Fibroblast of mammary gland (primary cell): ENCODE results near the gene CIAPIN1.

Experiments used
- DNase-seq: peaks from one replicate; pipeline ENCODE4 v3.0.0-alpha.2; 2010; ENCODE audit warnings: low read depth
- H3K4me3 ChIP-seq: 2 replicates; pipeline ENCODE4 v1.5.1; 2011; ENCODE audit warnings: low read depth, mild to moderate bottlenecking, low read length, moderate library complexity; ENCODE audit not compliant: control insufficient read depth
- TF ChIP-seq, protein P1 (sequence below): conservative IDR thresholded peaks from 2 replicates; pipeline ENCODE4 v1.5.1; 2011; ENCODE audit warnings: low read depth, low read length, inconsistent platforms; ENCODE audit not compliant: control insufficient read depth, insufficient read depth

CIAPIN1 gene

DNA sequence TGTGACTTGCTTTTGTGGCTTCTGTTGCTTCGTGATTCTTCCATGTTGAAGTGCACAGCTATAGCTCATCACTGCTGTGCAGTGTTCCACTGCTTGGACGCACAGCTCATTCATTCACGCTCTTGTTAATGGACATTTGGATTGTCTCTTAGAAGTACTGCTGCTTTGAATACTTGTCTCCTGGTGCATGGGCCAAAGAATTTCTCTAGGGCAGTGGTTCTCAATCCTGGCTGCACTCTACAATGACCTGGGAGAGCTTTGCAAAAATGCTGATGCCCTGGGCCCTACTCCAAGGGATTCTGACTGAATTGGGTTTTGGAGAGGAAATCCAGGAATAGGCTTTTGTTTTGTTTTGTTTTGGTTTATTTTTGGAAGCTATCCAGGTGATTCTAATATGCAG, 22.6 kb downstream of the CIAPIN1 start:
- TF ChIP-seq, protein P1, sequence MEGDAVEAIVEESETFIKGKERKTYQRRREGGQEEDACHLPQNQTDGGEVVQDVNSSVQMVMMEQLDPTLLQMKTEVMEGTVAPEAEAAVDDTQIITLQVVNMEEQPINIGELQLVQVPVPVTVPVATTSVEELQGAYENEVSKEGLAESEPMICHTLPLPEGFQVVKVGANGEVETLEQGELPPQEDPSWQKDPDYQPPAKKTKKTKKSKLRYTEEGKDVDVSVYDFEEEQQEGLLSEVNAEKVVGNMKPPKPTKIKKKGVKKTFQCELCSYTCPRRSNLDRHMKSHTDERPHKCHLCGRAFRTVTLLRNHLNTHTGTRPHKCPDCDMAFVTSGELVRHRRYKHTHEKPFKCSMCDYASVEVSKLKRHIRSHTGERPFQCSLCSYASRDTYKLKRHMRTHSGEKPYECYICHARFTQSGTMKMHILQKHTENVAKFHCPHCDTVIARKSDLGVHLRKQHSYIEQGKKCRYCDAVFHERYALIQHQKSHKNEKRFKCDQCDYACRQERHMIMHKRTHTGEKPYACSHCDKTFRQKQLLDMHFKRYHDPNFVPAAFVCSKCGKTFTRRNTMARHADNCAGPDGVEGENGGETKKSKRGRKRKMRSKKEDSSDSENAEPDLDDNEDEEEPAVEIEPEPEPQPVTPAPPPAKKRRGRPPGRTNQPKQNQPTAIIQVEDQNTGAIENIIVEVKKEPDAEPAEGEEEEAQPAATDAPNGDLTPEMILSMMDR: no peak
- H3K4me3 ChIP-seq: no peak overlapping the region
- no peak for DNase-seq

DNA sequence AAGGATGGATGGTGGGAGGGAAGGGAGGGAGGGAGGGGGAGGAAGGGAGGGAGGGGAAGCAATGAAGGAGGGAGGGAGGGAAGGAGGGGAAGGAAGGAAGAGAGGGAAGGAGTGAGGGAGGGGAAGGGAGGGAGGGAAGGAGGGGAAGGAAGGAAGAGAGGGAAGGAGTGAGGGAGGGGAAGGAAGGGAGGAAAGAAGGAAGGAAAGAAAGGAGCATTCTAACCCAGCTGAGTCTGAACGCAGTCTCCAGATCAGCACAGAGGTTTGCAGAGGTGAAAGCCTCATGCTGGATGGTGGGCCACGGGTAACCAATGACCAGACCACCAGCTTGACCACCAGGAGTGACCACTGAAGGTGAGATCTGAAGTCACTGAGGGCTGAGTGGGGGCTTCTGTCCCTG, 24.0 kb downstream of the CIAPIN1 start:
- no peak for DNase-seq
- TF ChIP-seq, protein P1: no peak
- H3K4me3 ChIP-seq: no peak overlapping the region

DNA sequence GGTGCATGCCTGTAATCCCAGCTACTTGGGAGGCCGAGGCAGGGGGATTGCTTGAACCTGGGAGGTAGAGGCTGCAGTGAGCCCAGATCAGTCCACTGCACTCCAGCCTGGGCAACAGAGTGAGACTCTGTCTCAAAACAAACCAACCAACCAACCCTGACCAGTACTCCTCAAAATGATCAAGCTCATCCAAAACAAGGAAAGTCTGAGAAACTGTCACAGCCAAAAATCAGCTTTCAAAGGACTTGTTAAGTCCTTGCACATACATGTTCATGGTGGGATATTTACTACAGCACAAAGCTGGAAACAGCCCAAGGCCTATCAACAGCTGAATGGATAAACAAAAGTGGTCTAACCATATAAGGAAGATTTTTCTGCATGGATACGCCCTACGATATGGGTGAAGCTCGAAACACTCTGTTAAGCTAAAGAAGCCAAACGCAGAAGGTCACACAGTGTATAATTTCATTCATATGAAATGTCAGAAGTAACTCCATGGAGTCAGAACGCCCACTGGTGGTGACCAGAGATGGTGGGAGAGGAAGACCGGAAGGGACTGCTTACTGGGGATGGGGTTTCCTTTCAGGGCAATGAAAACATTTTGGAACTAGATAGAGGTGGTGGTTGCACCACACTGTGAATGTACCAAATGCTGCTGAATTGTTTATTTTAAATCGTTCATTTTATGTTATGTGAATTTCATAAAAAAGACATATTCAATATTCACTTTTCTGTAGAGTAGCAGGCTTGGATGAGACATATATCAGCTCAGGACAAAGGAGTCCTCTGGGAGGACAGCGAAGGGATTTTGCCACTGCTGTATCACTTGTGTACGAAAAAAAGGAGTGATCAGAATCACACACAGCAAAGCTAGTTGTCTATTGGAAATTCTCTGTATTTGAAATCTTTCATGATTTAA, 24.9 kb downstream of the CIAPIN1 start:
- TF ChIP-seq, protein P1: peak; percentile 90
- no peak overlapping the region for H3K4me3 ChIP-seq
- peak; percentile 65 for DNase-seq

DNA sequence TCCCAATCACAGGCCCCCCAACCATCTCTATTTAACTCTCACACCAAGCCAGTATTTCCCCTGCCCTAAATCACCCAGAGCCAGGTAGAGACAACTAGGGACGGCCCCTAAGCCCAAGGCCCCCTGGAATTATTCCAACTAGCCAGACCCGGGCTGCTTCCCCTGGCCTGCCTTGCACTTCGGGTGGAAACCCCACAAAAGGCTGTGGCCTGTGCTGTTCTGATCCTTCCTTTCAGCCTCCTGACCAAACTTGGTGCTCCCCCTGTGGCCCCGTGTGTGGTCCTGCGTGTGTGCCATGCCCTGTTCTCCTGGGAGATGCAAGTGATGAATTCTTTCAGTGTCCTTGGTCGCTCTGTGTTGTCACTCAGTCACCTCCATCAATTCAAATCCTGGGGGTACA, 27.7 kb downstream of the CIAPIN1 start:
- DNase-seq: no peak
- TF ChIP-seq, protein P1: no peak

DNA sequence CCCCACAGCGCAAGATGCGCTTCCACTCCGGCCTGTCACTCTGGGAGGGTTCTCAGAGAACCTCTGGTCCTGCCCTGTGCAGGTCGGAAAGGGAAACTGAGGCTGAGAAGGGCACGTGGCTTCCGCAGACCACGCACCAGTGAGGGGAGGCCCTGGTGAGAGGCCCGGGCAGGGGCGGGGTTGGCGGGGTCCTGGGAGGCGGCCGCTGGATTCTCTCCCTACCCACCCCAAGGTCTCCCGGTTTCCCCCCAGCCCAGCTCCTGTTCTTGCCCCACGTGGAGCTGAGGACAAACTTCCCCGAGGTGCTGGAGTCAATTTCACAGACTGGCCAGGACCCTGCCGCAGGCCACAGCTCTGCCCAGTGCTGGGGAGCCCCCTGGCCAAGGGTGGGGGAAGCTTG, 31.1 kb downstream of the CIAPIN1 start:
- TF ChIP-seq, protein P1: no peak
- H3K4me3 ChIP-seq: no peak overlapping the region

More for the DNA sequence above, 27.7 kb downstream of the CIAPIN1 start:
- H3K4me3 ChIP-seq: no peak overlapping the region

DNA sequence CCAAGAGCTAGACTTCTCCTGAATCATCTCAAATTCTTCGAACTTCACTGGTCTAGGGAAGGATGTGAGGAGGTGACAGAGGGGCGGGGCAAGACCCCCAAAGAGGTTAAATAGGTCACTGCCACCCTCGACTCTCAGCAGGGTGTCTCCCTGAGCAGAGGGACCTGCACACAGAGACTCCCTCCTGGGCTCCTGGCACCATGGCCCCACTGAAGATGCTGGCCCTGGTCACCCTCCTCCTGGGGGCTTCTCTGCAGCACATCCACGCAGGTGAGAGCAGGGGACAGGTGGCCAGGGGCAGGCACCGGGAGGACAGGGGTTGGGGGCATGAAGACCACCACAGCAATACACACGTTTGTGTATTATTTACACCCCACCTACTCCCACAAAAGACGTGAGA, 33.5 kb downstream of the CIAPIN1 start:
- no peak overlapping the region for H3K4me3 ChIP-seq
- TF ChIP-seq, protein P1: no peak
- DNase-seq: no peak

More for the DNA sequence above, 31.1 kb downstream of the CIAPIN1 start:
- DNase-seq: no peak
